GM20000 (cell line): ENCODE data around the gene MEOX2.

Experiments
- DNase-seq: peaks from one replicate; pipeline ENCODE4 v3.0.0; 2012; ENCODE audit warnings: low spot score
- CTCF ChIP-seq: IDR thresholded peaks from 2 replicates; pipeline ENCODE4 v1.5.1; 2012; ENCODE audit warnings: mild to moderate bottlenecking, control low read depth; ENCODE audit errors: extremely low read depth, missing control alignments

The MEOX2 gene

DNA sequence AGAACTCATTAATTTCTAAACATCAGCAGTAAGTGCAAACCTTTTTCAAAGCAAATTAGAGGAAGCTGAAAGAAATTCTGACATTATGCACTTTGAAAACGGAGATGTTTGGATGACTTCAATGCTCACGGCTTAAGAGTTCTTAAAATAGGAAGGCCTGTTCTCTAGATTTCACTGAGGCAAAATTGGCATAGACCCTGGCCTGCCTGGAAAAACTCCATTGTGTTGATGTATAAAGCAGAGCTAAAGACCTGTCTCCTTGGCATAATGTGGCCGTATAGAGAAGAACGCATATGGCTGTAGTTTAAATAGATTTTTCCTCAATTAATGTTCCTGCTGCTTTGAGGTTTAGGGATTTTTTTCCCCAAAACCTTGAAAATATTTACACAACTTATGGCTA lies 100.2 kb downstream of the MEOX2 start:
- TF ChIP-seq CTCF, result no peak
- DNase-seq, result no peak

- DNase-seq, result no peak
- TF ChIP-seq CTCF, result no peak
These were observed 101.9 kb downstream of the MEOX2 start for GRCh38 chr7:15584575-15584974.

DNA sequence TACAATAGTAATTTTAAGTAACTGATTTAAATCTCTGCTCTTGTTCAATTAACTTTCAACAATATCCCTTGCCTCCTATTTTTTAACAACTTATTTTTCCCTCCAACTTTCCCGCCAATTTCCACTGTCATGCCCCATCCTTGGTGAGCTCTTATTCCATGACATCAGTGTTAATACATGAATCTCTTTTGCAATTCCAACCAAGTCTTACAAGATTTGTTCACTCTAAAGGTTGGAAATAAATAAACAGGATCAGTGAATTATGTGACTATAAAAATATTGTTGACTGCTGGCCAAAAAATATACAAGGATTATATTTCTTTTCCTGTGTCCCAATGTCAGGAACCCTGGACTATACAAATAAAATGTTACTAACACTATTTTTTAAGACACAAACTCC lies 103.7 kb downstream of the MEOX2 start:
- no peak for TF ChIP-seq CTCF
- no peak for DNase-seq

- no peak for DNase-seq
- TF ChIP-seq CTCF, result no peak
These were observed 105.0 kb downstream of the MEOX2 start for GRCh38 chr7:15581352-15581951.

- TF ChIP-seq CTCF, result no peak
- DNase-seq, result no peak
These were observed 105.7 kb downstream of the MEOX2 start for GRCh38 chr7:15580604-15581351.

DNA sequence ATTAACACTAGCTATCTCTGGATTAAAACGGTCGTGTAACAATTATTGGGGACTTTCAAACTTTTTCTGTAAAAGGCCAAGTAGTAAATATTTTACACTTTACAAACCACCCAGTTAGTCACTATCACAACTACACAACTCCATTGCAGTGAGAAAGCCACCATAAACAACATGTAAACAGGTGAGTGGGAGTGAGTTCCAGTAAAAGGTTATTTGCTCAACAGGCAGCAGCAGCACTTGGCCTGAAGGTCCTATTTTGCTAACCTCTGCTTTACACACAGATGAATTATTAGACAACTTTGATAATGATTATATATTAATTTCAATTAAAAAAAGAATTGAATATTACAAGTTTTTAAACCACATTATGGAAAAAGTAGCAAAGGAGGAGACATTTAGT lies 108.9 kb downstream of the MEOX2 start:
- no peak for DNase-seq

More for the DNA sequence above, 108.9 kb downstream of the MEOX2 start:
- no peak for TF ChIP-seq CTCF
